Mononuclear cell (primary cell): ENCODE results near the gene PRSS27. TPM values are rescaled to one million over a fixed set of nuclear protein-coding genes. Genes with fewer than 3 reads are reported as not detected.
"Not testable (repeated sequence)": the region's sequence is repeated elsewhere in the genome, so short reads cannot be mapped to it uniquely, and the experiment has no call there.

Experiments
- H3K27me3 ChIP-seq: 2 replicates; pipeline ENCODE4 v1.6.0; 2011; ENCODE audit warnings: low read length, control low read depth; ENCODE audit not compliant: insufficient read depth
- H3K4me1 ChIP-seq: 2 replicates; pipeline ENCODE4 v1.5.1; 2011; ENCODE audit warnings: mild to moderate bottlenecking, low read length, control low read depth; ENCODE audit not compliant: insufficient read depth
- H3K4me3 ChIP-seq: 2 replicates; pipeline ENCODE4 v1.5.1; 2011; ENCODE audit warnings: mild to moderate bottlenecking, low read length, moderate library complexity
- H3K9me3 ChIP-seq: 2 replicates; pipeline ENCODE4 v1.5.1; 2011; ENCODE audit warnings: low read depth, mild to moderate bottlenecking, control low read depth, low read length
- total RNA-seq: library from RNA; depleted of rRNA; stranded (reverse); fragments of >200 nt; gene quantifications from one replicate; pipeline ENCODE4 v1.2.3, GENCODE V29; 2012

PRSS27 gene
- total RNA-seq, 1 donor = 0.10 TPM

- H3K9me3 ChIP-seq = no peaks in the 10 kb centered on the region
- H3K4me1 ChIP-seq = no peaks in the 10 kb centered on the region
- H3K27me3 ChIP-seq = no peaks in the 10 kb centered on the region
- H3K4me3 ChIP-seq = no peak overlapping the region
These were observed 22.4 kb upstream of the PRSS27 start for GRCh38 chr16:2742323-2743006.

- H3K9me3 ChIP-seq = no peaks in the 10 kb centered on the region
- H3K4me3 ChIP-seq = no peak overlapping the region
- H3K27me3 ChIP-seq = no peaks in the 10 kb centered on the region
- no peaks in the 10 kb centered on the region for H3K4me1 ChIP-seq
These were observed 21.1 kb upstream of the PRSS27 start for GRCh38 chr16:2741168-2741567.

GRCh38 chr16:2740476-2740875 lies 20.5 kb upstream of the PRSS27 start:
- no peaks in the 10 kb centered on the region for H3K4me1 ChIP-seq
- no peaks in the 10 kb centered on the region for H3K27me3 ChIP-seq
- H3K4me3 ChIP-seq = no peak overlapping the region
- H3K9me3 ChIP-seq = no peaks in the 10 kb centered on the region

- H3K4me1 ChIP-seq = no peaks in the 10 kb centered on the region
- H3K9me3 ChIP-seq = no peaks in the 10 kb centered on the region
- H3K4me3 ChIP-seq = no peak overlapping the region
- H3K27me3 ChIP-seq = no peaks in the 10 kb centered on the region
These were observed 19.8 kb upstream of the PRSS27 start for GRCh38 chr16:2739625-2740430.

- Histone ChIP-seq H3K4me1 (no peaks in the 10 kb centered on the region), H3K27me3 (no peaks in the 10 kb centered on the region), H3K4me3 (no peak overlapping the region), H3K9me3 (no peaks in the 10 kb centered on the region)
These were observed 18.6 kb upstream of the PRSS27 start for GRCh38 chr16:2738615-2739014.

- Histone ChIP-seq H3K4me3 (no peak overlapping the region), H3K9me3 (no peaks in the 10 kb centered on the region), H3K27me3 (no peaks in the 10 kb centered on the region), H3K4me1 (no peaks in the 10 kb centered on the region)
These were observed 17.9 kb upstream of the PRSS27 start for GRCh38 chr16:2737895-2738418.

GRCh38 chr16:2737238-2737605 lies 17.2 kb upstream of the PRSS27 start:
- no peaks in the 10 kb centered on the region for H3K27me3 ChIP-seq
- H3K4me1 ChIP-seq = no peaks in the 10 kb centered on the region
- H3K9me3 ChIP-seq = no peaks in the 10 kb centered on the region

GRCh38 chr16:2736476-2737237 lies 16.6 kb upstream of the PRSS27 start:
- Histone ChIP-seq H3K4me1 (no peaks in the 10 kb centered on the region), H3K4me3 (no peak overlapping the region), H3K27me3 (no peaks in the 10 kb centered on the region)

More at GRCh38 chr16:2737238-2737605, 17.2 kb upstream of the PRSS27 start:
- no peak overlapping the region for H3K4me3 ChIP-seq

GRCh38 chr16:2734844-2735515 lies 15.0 kb upstream of the PRSS27 start:
- no peaks in the 10 kb centered on the region for H3K9me3 ChIP-seq
- no peaks in the 10 kb centered on the region for H3K27me3 ChIP-seq
- H3K4me1 ChIP-seq = no peaks in the 10 kb centered on the region
- no peak overlapping the region for H3K4me3 ChIP-seq

More at GRCh38 chr16:2736476-2737237, 16.6 kb upstream of the PRSS27 start:
- no peaks in the 10 kb centered on the region for H3K9me3 ChIP-seq

- Histone ChIP-seq H3K4me3 (no peak overlapping the region), H3K9me3 (no peaks in the 10 kb centered on the region), H3K4me1 (no peaks in the 10 kb centered on the region), H3K27me3 (no peaks in the 10 kb centered on the region)
These were observed 8.0 kb upstream of the PRSS27 start for GRCh38 chr16:2728034-2728433.

GRCh38 chr16:2726923-2727322 lies 6.9 kb upstream of the PRSS27 start:
- H3K4me3 ChIP-seq = no peak overlapping the region
- peaks cover 1% of the 10 kb centered on the region for H3K4me1 ChIP-seq
- H3K27me3 ChIP-seq = no peaks in the 10 kb centered on the region
- H3K9me3 ChIP-seq = no peaks in the 10 kb centered on the region

GRCh38 chr16:2724816-2725348 lies 4.9 kb upstream of the PRSS27 start:
- H3K4me1 ChIP-seq = peaks cover 6% of the 10 kb centered on the region
- no peaks in the 10 kb centered on the region for H3K27me3 ChIP-seq
- H3K9me3 ChIP-seq = no peaks in the 10 kb centered on the region
- no peak overlapping the region for H3K4me3 ChIP-seq

- Histone ChIP-seq H3K9me3 (no peaks in the 10 kb centered on the region), H3K27me3 (no peaks in the 10 kb centered on the region), H3K4me1 (peaks cover 6% of the 10 kb centered on the region), H3K4me3 (no peak overlapping the region)
These were observed 4.2 kb upstream of the PRSS27 start for GRCh38 chr16:2724088-2724676.

- not testable (repeated sequence) for H3K27me3 ChIP-seq, H3K4me3 ChIP-seq, H3K4me1 ChIP-seq, H3K9me3 ChIP-seq
These were observed 1.7 kb upstream of the PRSS27 start for GRCh38 chr16:2721634-2722173.
